KMS-11 (cell line): ENCODE measurements around the gene AGAP1.

Experiments used
- H2AFZ ChIP-seq: fragments of 200-600 bp; sonication (generic); 2 replicates; pipeline ENCODE4 v1.6.1; 2016; ENCODE audit warnings: antibody characterized with exemption, mixed run types, low read depth
- H3K27ac ChIP-seq: fragments of 200-600 bp; sonication (generic); 2 replicates; pipeline ENCODE4 v1.6.1; 2016; ENCODE audit warnings: mild to moderate bottlenecking, mixed run types
- H3K27me3 ChIP-seq: fragments of 200-600 bp; sonication (generic); 2 replicates; pipeline ENCODE4 v1.6.1; 2017; ENCODE audit warnings: mild to moderate bottlenecking, low read depth, mixed run types, moderate library complexity; ENCODE audit not compliant: insufficient read depth
- H3K36me3 ChIP-seq: fragments of 200-600 bp; sonication (generic); 2 replicates; pipeline ENCODE4 v1.6.1; 2017; ENCODE audit warnings: mild to moderate bottlenecking, mixed run types; ENCODE audit not compliant: insufficient read depth
- H3K4me1 ChIP-seq: fragments of 200-600 bp; sonication (generic); 2 replicates; pipeline ENCODE4 v1.6.1; 2016; ENCODE audit warnings: mild to moderate bottlenecking, low read depth, mixed run types; ENCODE audit not compliant: poor library complexity, severe bottlenecking
- H3K4me2 ChIP-seq: fragments of 200-600 bp; sonication (generic); 2 replicates; pipeline ENCODE4 v1.7.0; 2016; ENCODE audit warnings: mild to moderate bottlenecking, mixed run types
- H3K4me3 ChIP-seq: fragments of 200-600 bp; sonication (generic); IDR thresholded peaks from 2 replicates; pipeline ENCODE4 v1.6.1; 2017; ENCODE audit warnings: low read depth, low read length, mixed read lengths; ENCODE audit not compliant: insufficient read depth
- H3K79me2 ChIP-seq: fragments of 200-600 bp; sonication (generic); 2 replicates; pipeline ENCODE4 v1.6.1; 2016; ENCODE audit warnings: low read depth, mixed run types; ENCODE audit not compliant: insufficient read depth
- H3K9ac ChIP-seq: fragments of 200-600 bp; sonication (generic); 2 replicates; pipeline ENCODE4 v1.6.1; 2016; ENCODE audit warnings: mild to moderate bottlenecking, mixed run types
- H4K20me1 ChIP-seq: fragments of 200-600 bp; sonication (generic); 2 replicates; pipeline ENCODE4 v1.6.1; 2016; ENCODE audit warnings: mild to moderate bottlenecking, mixed run types; ENCODE audit not compliant: insufficient read depth
- TF ChIP-seq, protein P1 (sequence below): fragments of 200-600 bp; sonication (generic); conservative IDR thresholded peaks from 2 replicates; pipeline ENCODE4 v1.6.1; 2017; ENCODE audit warnings: low read depth, mild to moderate bottlenecking, antibody characterized with exemption, low read length, moderate library complexity, mixed read lengths

The AGAP1 gene

DNA sequence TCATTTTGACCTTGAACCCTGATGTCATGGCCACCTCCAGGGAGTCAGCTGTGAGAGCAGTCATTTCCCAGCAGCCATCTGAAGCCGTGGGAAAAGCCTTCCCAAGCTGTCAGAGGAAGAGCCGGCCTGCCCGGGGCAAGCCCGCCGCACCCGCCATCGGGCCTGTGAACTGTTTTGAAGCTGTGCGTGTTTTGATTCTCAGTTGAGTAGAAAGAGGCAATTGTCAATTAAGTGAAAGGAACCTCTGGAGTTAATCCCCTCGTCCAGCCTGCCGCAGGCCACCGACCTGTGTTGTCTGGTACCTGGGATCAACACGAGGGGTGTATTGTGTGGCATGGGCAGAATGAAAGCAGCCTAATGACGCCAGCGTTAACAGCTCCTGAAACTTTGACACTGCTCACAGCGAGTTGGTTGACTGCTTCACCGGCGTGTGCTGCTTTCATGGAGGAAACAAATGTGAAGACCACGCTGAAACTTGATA, 318.4 kb downstream of the AGAP1 start:
- no peak overlapping the region for H3K9ac ChIP-seq
- no peaks in the 10 kb centered on the region; the same call in 1 of the 2 replicates for H3K36me3 ChIP-seq
- no peaks in the 10 kb centered on the region for H4K20me1 ChIP-seq
- no peak overlapping the region for H3K4me2 ChIP-seq
- no peak overlapping the region for H3K4me3 ChIP-seq
- H3K4me1 ChIP-seq = no peaks in the 10 kb centered on the region
- TF ChIP-seq, protein P1, sequence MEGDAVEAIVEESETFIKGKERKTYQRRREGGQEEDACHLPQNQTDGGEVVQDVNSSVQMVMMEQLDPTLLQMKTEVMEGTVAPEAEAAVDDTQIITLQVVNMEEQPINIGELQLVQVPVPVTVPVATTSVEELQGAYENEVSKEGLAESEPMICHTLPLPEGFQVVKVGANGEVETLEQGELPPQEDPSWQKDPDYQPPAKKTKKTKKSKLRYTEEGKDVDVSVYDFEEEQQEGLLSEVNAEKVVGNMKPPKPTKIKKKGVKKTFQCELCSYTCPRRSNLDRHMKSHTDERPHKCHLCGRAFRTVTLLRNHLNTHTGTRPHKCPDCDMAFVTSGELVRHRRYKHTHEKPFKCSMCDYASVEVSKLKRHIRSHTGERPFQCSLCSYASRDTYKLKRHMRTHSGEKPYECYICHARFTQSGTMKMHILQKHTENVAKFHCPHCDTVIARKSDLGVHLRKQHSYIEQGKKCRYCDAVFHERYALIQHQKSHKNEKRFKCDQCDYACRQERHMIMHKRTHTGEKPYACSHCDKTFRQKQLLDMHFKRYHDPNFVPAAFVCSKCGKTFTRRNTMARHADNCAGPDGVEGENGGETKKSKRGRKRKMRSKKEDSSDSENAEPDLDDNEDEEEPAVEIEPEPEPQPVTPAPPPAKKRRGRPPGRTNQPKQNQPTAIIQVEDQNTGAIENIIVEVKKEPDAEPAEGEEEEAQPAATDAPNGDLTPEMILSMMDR = no peak
- no peak overlapping the region for H3K27ac ChIP-seq
- no peak overlapping the region for H2AFZ ChIP-seq
- no peaks in the 10 kb centered on the region for H3K79me2 ChIP-seq
- H3K27me3 ChIP-seq = no peaks in the 10 kb centered on the region

DNA sequence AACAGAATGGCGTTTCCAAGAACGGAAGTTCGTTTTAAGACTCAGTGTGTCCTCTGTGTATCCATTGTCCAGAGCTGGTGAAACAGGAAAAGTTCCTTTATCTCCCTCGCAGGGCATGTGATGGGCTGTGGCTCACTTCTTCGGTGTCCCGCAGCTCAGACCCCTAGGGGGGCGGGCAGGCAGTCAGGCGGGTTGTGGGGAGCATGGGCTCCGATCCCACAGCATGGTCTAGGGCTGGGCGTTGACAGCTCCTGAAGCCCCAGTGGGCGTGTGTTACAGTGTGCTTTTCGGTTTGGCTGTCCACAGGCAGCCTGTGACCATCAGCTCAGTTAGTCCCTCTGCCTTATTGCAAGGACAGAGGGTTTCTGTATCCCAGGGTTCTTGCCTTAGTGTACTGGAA, 319.6 kb downstream of the AGAP1 start:
- no peak overlapping the region for H3K27ac ChIP-seq
- no peak overlapping the region for H3K4me3 ChIP-seq
- no peaks in the 10 kb centered on the region for H3K4me1 ChIP-seq
- H3K9ac ChIP-seq = no peak overlapping the region
- H2AFZ ChIP-seq = no peak overlapping the region
- no peaks in the 10 kb centered on the region for H4K20me1 ChIP-seq
- no peaks in the 10 kb centered on the region; the same call in 1 of the 2 replicates for H3K36me3 ChIP-seq
- H3K4me2 ChIP-seq = no peak overlapping the region
- TF ChIP-seq, protein P1 = no peak
- no peaks in the 10 kb centered on the region for H3K79me2 ChIP-seq
- no peaks in the 10 kb centered on the region for H3K27me3 ChIP-seq

- TF ChIP-seq, protein P1 = no peak
- H3K9ac ChIP-seq = no peak overlapping the region
- no peak overlapping the region for H3K4me3 ChIP-seq
- H2AFZ ChIP-seq = no peak overlapping the region
- H3K27ac ChIP-seq = no peak overlapping the region
- no peaks in the 10 kb centered on the region for H3K36me3 ChIP-seq
- no peaks in the 10 kb centered on the region for H4K20me1 ChIP-seq
- H3K4me1 ChIP-seq = no peaks in the 10 kb centered on the region
- H3K27me3 ChIP-seq = no peaks in the 10 kb centered on the region
- H3K4me2 ChIP-seq = no peak overlapping the region
- no peaks in the 10 kb centered on the region for H3K79me2 ChIP-seq
Observed at GRCh38 chr2:235820571-235820970, 326.7 kb downstream of the AGAP1 start.

GRCh38 chr2:235824331-235824730, 330.5 kb downstream of the AGAP1 start:
- H3K4me1 ChIP-seq = no peaks in the 10 kb centered on the region
- H3K36me3 ChIP-seq = no peaks in the 10 kb centered on the region
- H3K27me3 ChIP-seq = no peaks in the 10 kb centered on the region
- no peak overlapping the region for H2AFZ ChIP-seq
- H3K4me3 ChIP-seq = no peak overlapping the region
- no peak overlapping the region for H3K4me2 ChIP-seq
- H3K9ac ChIP-seq = no peak overlapping the region
- H3K79me2 ChIP-seq = no peaks in the 10 kb centered on the region
- TF ChIP-seq, protein P1 = no peak
- no peak overlapping the region for H3K27ac ChIP-seq
- no peaks in the 10 kb centered on the region for H4K20me1 ChIP-seq
